GM12878 (cell line): ENCODE results near the gene PLAAT3.
"Not testable (repeated sequence)": the region's sequence is repeated elsewhere in the genome, so short reads cannot be mapped to it uniquely, and the experiment has no call there.

Experiments used
- CTCF ChIP-seq, 3 experiments: IDR thresholded peaks in 2 of 3; conservative IDR thresholded peaks in 1 of 3; 2 replicates each; pipeline ENCODE4 v1.5.1; 2011; ENCODE audit warnings: low read depth in 3 of 3, low read length in 3 of 3, mild to moderate bottlenecking in 3 of 3, control low read depth in 2 of 3, moderate library complexity in 2 of 3, inconsistent platforms in 1 of 3, mixed read lengths in 1 of 3; ENCODE audit not compliant: control insufficient read depth in 2 of 3, insufficient read depth in 1 of 3; ENCODE audit errors: extremely low read depth in 1 of 3
- EZH2 ChIP-seq: IDR thresholded peaks from 2 replicates; pipeline ENCODE4 v1.6.1; 2012; ENCODE audit warnings: low read depth, mild to moderate bottlenecking, control low read depth, inconsistent platforms, low read length, borderline replicate concordance; ENCODE audit not compliant: control insufficient read depth
- MYC ChIP-seq: IDR thresholded peaks from 2 replicates; pipeline ENCODE4 v1.6.1; 2011; ENCODE audit warnings: mild to moderate bottlenecking, low read length, moderate library complexity, inconsistent platforms; ENCODE audit not compliant: insufficient read depth, insufficient replicate concordance, insufficient read length, severe bottlenecking
- POLR2A ChIP-seq: IDR thresholded peaks from 2 replicates; pipeline ENCODE4 v1.6.1; 2011; ENCODE audit warnings: low read depth, mild to moderate bottlenecking, low read length
- POLR2AphosphoS5 ChIP-seq: IDR thresholded peaks from 2 replicates; pipeline ENCODE4 v1.6.1; 2011; ENCODE audit warnings: mild to moderate bottlenecking, low read length, inconsistent platforms
- RAD21 ChIP-seq: IDR thresholded peaks from 2 replicates; pipeline ENCODE4 v1.6.1; 2011; ENCODE audit warnings: mild to moderate bottlenecking, low read depth, low read length, moderate library complexity; ENCODE audit not compliant: insufficient read depth
- SREBF1 ChIP-seq: IDR thresholded peaks from 2 replicates; pipeline ENCODE4 v1.6.1; 2012; ENCODE audit warnings: mild to moderate bottlenecking, low read length
- TCF12 ChIP-seq: IDR thresholded peaks from 2 replicates; pipeline ENCODE4 v1.6.1; 2011; ENCODE audit warnings: low read depth, mild to moderate bottlenecking, low read length

DNA sequence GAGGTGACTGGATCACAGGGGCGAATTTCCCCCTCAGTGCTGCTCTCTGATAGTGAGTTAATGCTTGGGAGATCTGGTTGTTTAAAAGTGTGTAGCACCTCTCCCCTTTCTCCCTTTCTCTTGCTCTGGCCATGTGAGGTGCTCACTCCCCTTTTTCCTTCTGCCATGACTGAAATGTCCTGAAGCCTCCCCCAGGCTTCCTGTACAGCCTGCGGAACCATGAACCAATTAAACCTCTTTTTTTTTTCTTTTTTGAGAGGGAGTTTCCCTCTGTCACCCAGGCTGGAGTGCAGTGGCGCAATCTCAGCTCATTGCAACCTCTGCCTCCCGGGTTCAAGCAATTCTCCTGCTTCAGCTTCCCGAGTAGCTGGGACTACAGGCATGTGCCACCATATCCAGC, 3.5 kb upstream of the PLAAT3 start:
- not testable (repeated sequence) for TF ChIP-seq CTCF (IDR thresholded peaks at IDR 0.05 in 2 of 3, conservative IDR thresholded peaks at IDR 0.05 in 1 of 3; ENCODE audit: control insufficient read depth in 2 of 3, extremely low read depth in 1 of 3, insufficient read depth in 1 of 3, low read depth in 3 of 3, low read length in 3 of 3); POLR2A; POLR2AphosphoS5; EZH2; RAD21; TCF12; MYC; SREBF1
